ENCODE results near the gene LMAN1. TPM values are rescaled to one million over a fixed set of nuclear protein-coding genes. Genes with fewer than 3 reads are reported as not detected.

Gene LMAN1
- 10 to 100 TPM; 52.8 to 55.4 TPM for total RNA-seq

GRCh38 chr18:59358712-59359575 lies at the start of gene LMAN1:
TSS of gene LMAN1 (minus strand) at chr18:59359265. CDS start at chr18:59359244, 21 bp downstream.
- Mint-ChIP-seq H3K4me3 (peak within 1 kb of the TSS; percentile 87), H3K9me3 (no peaks in the 10 kb centered on the region), H3K27ac (peak within 1 kb of the TSS; percentile 95), H3K36me3 (ENCODE audit: low read depth) (peaks cover 14% of the 10 kb centered on the region), H3K4me1 (peaks cover 43% of the 10 kb centered on the region), H3K27me3 (peaks cover 2% of the 10 kb centered on the region)
- POLR2A ChIA-PET, result no interaction called here
- peak; percentile 89 for DNase-seq
- CTCF ChIA-PET, result interaction anchor here (1.5 kb wide), 1 partner anchor 11 kb away, joined by 3 read pairs; no protein-coding TSS in a partner anchor

- H3K27me3 Mint-ChIP-seq, result peaks cover 9% of the 10 kb centered on the region
- peak; percentile 73 for DNase-seq
- H3K4me3 Mint-ChIP-seq, result no peak overlapping the region
- ChIA-PET POLR2A (interaction anchor here (0.7 kb wide), 1 partner anchor 93 kb away, joined by 3 read pairs; no protein-coding TSS in a partner anchor), CTCF (interaction anchor here (0.8 to 2.8 kb wide), 14 partner anchors 10 to 153 kb away, joined by 3 to 35 read pairs (median 3); no protein-coding TSS in a partner anchor)
- H3K27ac Mint-ChIP-seq, result no peak overlapping the region
- no peaks in the 10 kb centered on the region for H3K4me1 Mint-ChIP-seq
- H3K36me3 Mint-ChIP-seq (ENCODE audit: low read depth), result no peaks in the 10 kb centered on the region
- no peaks in the 10 kb centered on the region for H3K9me3 Mint-ChIP-seq
These were observed 43.5 kb upstream of the LMAN1 start for GRCh38 chr18:59402432-59403090.

- no peak for DNase-seq
- peaks cover 7% of the 10 kb centered on the region for H3K4me1 Mint-ChIP-seq
- peaks cover 16% of the 10 kb centered on the region for H3K27me3 Mint-ChIP-seq
- H3K36me3 Mint-ChIP-seq (ENCODE audit: low read depth), result no peaks in the 10 kb centered on the region
- ChIA-PET POLR2A (no interaction called here), CTCF (no interaction called here)
- H3K27ac Mint-ChIP-seq, result no peak overlapping the region
- H3K9me3 Mint-ChIP-seq, result no peaks in the 10 kb centered on the region
- no peak overlapping the region for H3K4me3 Mint-ChIP-seq
These were observed 41.3 kb upstream of the LMAN1 start for GRCh38 chr18:59400407-59400806.

GRCh38 chr18:59395226-59396175 lies 36.4 kb upstream of the LMAN1 start:
- Mint-ChIP-seq H3K4me1 (peaks cover 10% of the 10 kb centered on the region), H3K9me3 (no peaks in the 10 kb centered on the region), H3K36me3 (ENCODE audit: low read depth) (no peaks in the 10 kb centered on the region), H3K4me3 (no peak overlapping the region), H3K27ac (peak overlapping the region; percentile 46), H3K27me3 (peaks cover 25% of the 10 kb centered on the region)
- no peak for DNase-seq
- CTCF ChIA-PET, result interaction anchor here (1.5 kb wide), 1 partner anchor 39 kb away, joined by 3 read pairs; no protein-coding TSS in a partner anchor
- POLR2A ChIA-PET, result no interaction called here

GRCh38 chr18:59393381-59393780 lies 34.3 kb upstream of the LMAN1 start:
- ChIA-PET CTCF (no interaction called here), POLR2A (no interaction called here)
- no peak for DNase-seq
- H3K27me3 Mint-ChIP-seq, result peaks cover 28% of the 10 kb centered on the region
- H3K4me1 Mint-ChIP-seq, result peaks cover 10% of the 10 kb centered on the region
- H3K4me3 Mint-ChIP-seq, result no peak overlapping the region
- no peak overlapping the region for H3K27ac Mint-ChIP-seq
- H3K36me3 Mint-ChIP-seq (ENCODE audit: low read depth), result no peaks in the 10 kb centered on the region
- H3K9me3 Mint-ChIP-seq, result no peaks in the 10 kb centered on the region

- H3K36me3 Mint-ChIP-seq (ENCODE audit: low read depth), result no peaks in the 10 kb centered on the region
- H3K27me3 Mint-ChIP-seq, result peaks cover 16% of the 10 kb centered on the region
- no peak overlapping the region for H3K4me3 Mint-ChIP-seq
- CTCF ChIA-PET, result no interaction called here
- no peaks in the 10 kb centered on the region for H3K9me3 Mint-ChIP-seq
- no peaks in the 10 kb centered on the region for H3K4me1 Mint-ChIP-seq
- no peak overlapping the region for H3K27ac Mint-ChIP-seq
- no peak for DNase-seq
- POLR2A ChIA-PET, result no interaction called here
These were observed 29.8 kb upstream of the LMAN1 start for GRCh38 chr18:59388817-59389216.

- Mint-ChIP-seq H3K4me3 (no peak overlapping the region), H3K9me3 (no peaks in the 10 kb centered on the region), H3K4me1 (no peaks in the 10 kb centered on the region), H3K36me3 (ENCODE audit: low read depth) (no peaks in the 10 kb centered on the region), H3K27ac (no peak overlapping the region), H3K27me3 (peaks cover 11% of the 10 kb centered on the region)
- ChIA-PET POLR2A (no interaction called here), CTCF (interaction anchor here (1.4 kb wide), 1 partner anchor 16 kb away, joined by 4 read pairs; no protein-coding TSS in a partner anchor)
- no peak for DNase-seq
These were observed 28.9 kb upstream of the LMAN1 start for GRCh38 chr18:59387687-59388565.

- no peaks in the 10 kb centered on the region for H3K36me3 Mint-ChIP-seq (ENCODE audit: low read depth)
- peaks cover 5% of the 10 kb centered on the region for H3K27me3 Mint-ChIP-seq
- no peak for DNase-seq
- H3K27ac Mint-ChIP-seq, result no peak overlapping the region
- no peaks in the 10 kb centered on the region for H3K4me1 Mint-ChIP-seq
- POLR2A ChIA-PET, result no interaction called here
- H3K9me3 Mint-ChIP-seq, result no peaks in the 10 kb centered on the region
- CTCF ChIA-PET, result interaction anchor here (1.2 to 1.4 kb wide), 2 partner anchors 15 to 16 kb away, joined by 3 to 4 read pairs; no protein-coding TSS in a partner anchor
- no peak overlapping the region for H3K4me3 Mint-ChIP-seq
These were observed 28.0 kb upstream of the LMAN1 start for GRCh38 chr18:59386909-59387686.

- ChIA-PET POLR2A (no interaction called here), CTCF (interaction anchor here (0.7 to 1.2 kb wide), 2 partner anchors 9 to 16 kb away, joined by 4 read pairs; no protein-coding TSS in a partner anchor)
These were observed 26.1 kb upstream of the LMAN1 start for GRCh38 chr18:59385191-59385590.

GRCh38 chr18:59383851-59384250 lies 24.8 kb upstream of the LMAN1 start:
- Mint-ChIP-seq H3K27ac (no peak overlapping the region), H3K4me3 (no peak overlapping the region), H3K4me1 (no peaks in the 10 kb centered on the region), H3K9me3 (no peaks in the 10 kb centered on the region), H3K36me3 (ENCODE audit: low read depth) (no peaks in the 10 kb centered on the region), H3K27me3 (peaks cover 5% of the 10 kb centered on the region)
- POLR2A ChIA-PET, result no interaction called here
- CTCF ChIA-PET, result interaction anchor here (0.6 kb wide), 1 partner anchor 588 kb away, joined by 4 read pairs; no protein-coding TSS in a partner anchor
- no peak for DNase-seq

More at GRCh38 chr18:59385191-59385590, 26.1 kb upstream of the LMAN1 start:
- Mint-ChIP-seq H3K27me3 (peaks cover 3% of the 10 kb centered on the region), H3K4me3 (no peak overlapping the region), H3K36me3 (ENCODE audit: low read depth) (no peaks in the 10 kb centered on the region), H3K9me3 (no peaks in the 10 kb centered on the region), H3K4me1 (no peaks in the 10 kb centered on the region), H3K27ac (no peak overlapping the region)
- no peak for DNase-seq

- no peak overlapping the region for H3K4me3 Mint-ChIP-seq
- no peaks in the 10 kb centered on the region for H3K36me3 Mint-ChIP-seq (ENCODE audit: low read depth)
- no peaks in the 10 kb centered on the region for H3K9me3 Mint-ChIP-seq
- no peaks in the 10 kb centered on the region for H3K4me1 Mint-ChIP-seq
- DNase-seq, result no peak
- no peak overlapping the region for H3K27ac Mint-ChIP-seq
- POLR2A ChIA-PET, result no interaction called here
- CTCF ChIA-PET, result no interaction called here
- H3K27me3 Mint-ChIP-seq, result peaks cover 9% of the 10 kb centered on the region
These were observed 23.3 kb upstream of the LMAN1 start for GRCh38 chr18:59382383-59382782.
